Panc1 (cell line): ENCODE data around the gene CNEP1R1. TPM values are rescaled to one million over a fixed set of nuclear protein-coding genes. Genes with fewer than 3 reads are reported as not detected.

Experiments
- ATAC-seq: fragments of 200-7000 bp; cut with Tn5 transposase; 2 replicates; pipeline ENCODE4 v1.9.1; 2020; ENCODE audit warnings: mild to moderate bottlenecking, moderate library complexity
- BruUV-seq: library from RNA; stranded (reverse); fragments of 400-500 nt; replicated peaks from 2 replicates; lab custom pipeline; 2021; lab: Mats Ljungman, UMichigan
- CTCF ChIA-PET: fragments of 300-600 bp; sonication (Branson Sonifier 250); formaldehyde crosslinking; loops from one replicate; lab custom pipeline; 2022; ENCODE audit warnings: antibody characterized with exemption; lab: Charles Lee
- POLR2A ChIA-PET: fragments of 300-600 bp; sonication (Branson Sonifier 250); formaldehyde crosslinking; loops from one replicate; lab custom pipeline; 2022; ENCODE audit warnings: antibody characterized with exemption; lab: Charles Lee
- DNase-seq: peaks from one replicate; pipeline ENCODE4 v3.0.0-alpha.2; 2010; ENCODE audit warnings: low read depth, low spot score
- H3K27ac ChIP-seq: 2 replicates; pipeline ENCODE4 v1.5.1; 2011; ENCODE audit warnings: mild to moderate bottlenecking, low read length, inconsistent platforms
- H3K27me3 ChIP-seq: fragments of 200-500 bp; sonication (Bioruptor generic); 2 replicates; pipeline ENCODE4 v1.6.0; 2014; ENCODE audit warnings: low read length, inconsistent platforms; ENCODE audit not compliant: control insufficient read depth, insufficient read depth
- H3K36me3 ChIP-seq: fragments of 200-500 bp; sonication (Bioruptor generic); 2 replicates; pipeline ENCODE4 v1.5.1; 2014; ENCODE audit warnings: inconsistent platforms, mild to moderate bottlenecking, low read length, moderate library complexity; ENCODE audit not compliant: control insufficient read depth, insufficient read depth
- H3K4me1 ChIP-seq: 2 replicates; pipeline ENCODE4 v1.5.1; 2011; ENCODE audit warnings: inconsistent platforms, mild to moderate bottlenecking, low read length, moderate library complexity; ENCODE audit not compliant: control insufficient read depth, insufficient read depth
- H3K4me3 ChIP-seq, 2 experiments: 2 replicates each; pipeline ENCODE4 v1.5.1; 2011 to 2012; ENCODE audit warnings: low read depth in 2 of 2, low read length in 2 of 2, mild to moderate bottlenecking in 2 of 2, inconsistent platforms in 1 of 2, moderate library complexity in 1 of 2
- H3K9me3 ChIP-seq: fragments of 200-500 bp; sonication (Bioruptor generic); 2 replicates; pipeline ENCODE4 v1.5.1; 2014; ENCODE audit warnings: low read depth, mild to moderate bottlenecking, inconsistent platforms, low read length, moderate library complexity; ENCODE audit not compliant: control insufficient read depth, insufficient read depth
- POLR2AphosphoS5 ChIP-seq: IDR thresholded peaks from 2 replicates; pipeline ENCODE4 v1.6.1; 2012; ENCODE audit warnings: mild to moderate bottlenecking, low read depth, low read length, moderate library complexity
- SIN3A ChIP-seq: IDR thresholded peaks from 2 replicates; pipeline ENCODE4 v1.6.1; 2012; ENCODE audit warnings: low read depth, mild to moderate bottlenecking, low read length, moderate library complexity, borderline replicate concordance; ENCODE audit not compliant: insufficient read depth
- TCF7L2 ChIP-seq: IDR thresholded peaks from 2 replicates; pipeline ENCODE4 v1.6.1; 2011; ENCODE audit warnings: mild to moderate bottlenecking, low read depth, low read length, inconsistent platforms
- in situ Hi-C: cut with HindIII; loops from 2 replicates; pipeline ENCODE4 v1.10.0; 2016; ENCODE audit warnings: low sequenced_read_pairs, low pct_unique_long_range_greater_than_20kb
- intact Hi-C: fragments of 100-400 bp; cut with micrococcal nuclease; formaldehyde crosslinking; loops from one replicate; pipeline ENCODE4 v1.10.0; 2022; ENCODE audit not compliant: unreplicated experiment
- total RNA-seq: library from RNA; stranded (reverse); gene quantifications from one replicate; pipeline ENCODE4 v1.2.1, GENCODE V29; 2021; ENCODE audit not compliant: unreplicated experiment
- TF ChIP-seq, protein P1 (sequence below): fragments of 450-650 bp; IDR thresholded peaks from 2 replicates; pipeline ENCODE4 v1.5.1; 2017; ENCODE audit warnings: mild to moderate bottlenecking
- TF ChIP-seq, protein P2 (sequence below), 2 experiments: IDR thresholded peaks; 2 replicates each; pipeline ENCODE4 v1.6.1; 2011 to 2012; ENCODE audit warnings: low read depth in 2 of 2, control low read depth in 1 of 2, low read length in 1 of 2, mild to moderate bottlenecking in 1 of 2, moderate library complexity in 1 of 2; ENCODE audit not compliant: insufficient read depth in 1 of 2

The CNEP1R1 gene
- total RNA-seq, 1 experiment from 2014 or later, result 22.0 TPM

DNA sequence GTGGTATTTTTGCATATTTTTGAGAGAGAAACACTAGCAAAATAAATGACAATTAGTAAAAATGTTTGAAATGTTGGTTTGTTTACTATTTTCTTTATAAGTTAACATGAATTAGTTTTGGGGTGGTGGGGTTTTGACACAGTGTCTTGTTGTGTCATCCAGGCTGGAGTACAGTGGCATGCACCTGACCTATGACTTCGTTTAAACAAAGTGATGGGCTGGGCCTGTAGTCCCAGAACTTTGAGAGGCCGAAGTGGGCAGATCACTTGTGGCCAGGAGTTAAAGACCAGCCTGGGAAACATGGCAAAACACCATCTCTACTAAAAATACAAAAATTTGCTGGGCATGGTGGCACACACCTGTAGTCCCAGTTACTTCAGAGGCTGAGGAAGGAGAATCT, 22.8 kb downstream of the CNEP1R1 start:
- no peak overlapping the region for H3K27ac ChIP-seq
- BruUV-seq, result no TSS peak
- CTCF ChIA-PET, result no interaction called here
- H3K9me3 ChIP-seq, result no peaks in the 10 kb centered on the region
- TF ChIP-seq, protein P1, sequence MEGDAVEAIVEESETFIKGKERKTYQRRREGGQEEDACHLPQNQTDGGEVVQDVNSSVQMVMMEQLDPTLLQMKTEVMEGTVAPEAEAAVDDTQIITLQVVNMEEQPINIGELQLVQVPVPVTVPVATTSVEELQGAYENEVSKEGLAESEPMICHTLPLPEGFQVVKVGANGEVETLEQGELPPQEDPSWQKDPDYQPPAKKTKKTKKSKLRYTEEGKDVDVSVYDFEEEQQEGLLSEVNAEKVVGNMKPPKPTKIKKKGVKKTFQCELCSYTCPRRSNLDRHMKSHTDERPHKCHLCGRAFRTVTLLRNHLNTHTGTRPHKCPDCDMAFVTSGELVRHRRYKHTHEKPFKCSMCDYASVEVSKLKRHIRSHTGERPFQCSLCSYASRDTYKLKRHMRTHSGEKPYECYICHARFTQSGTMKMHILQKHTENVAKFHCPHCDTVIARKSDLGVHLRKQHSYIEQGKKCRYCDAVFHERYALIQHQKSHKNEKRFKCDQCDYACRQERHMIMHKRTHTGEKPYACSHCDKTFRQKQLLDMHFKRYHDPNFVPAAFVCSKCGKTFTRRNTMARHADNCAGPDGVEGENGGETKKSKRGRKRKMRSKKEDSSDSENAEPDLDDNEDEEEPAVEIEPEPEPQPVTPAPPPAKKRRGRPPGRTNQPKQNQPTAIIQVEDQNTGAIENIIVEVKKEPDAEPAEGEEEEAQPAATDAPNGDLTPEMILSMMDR, result no peak
- TF ChIP-seq SIN3A (no peak), POLR2AphosphoS5 (no peak), TCF7L2 (no peak)
- TF ChIP-seq, protein P2, sequence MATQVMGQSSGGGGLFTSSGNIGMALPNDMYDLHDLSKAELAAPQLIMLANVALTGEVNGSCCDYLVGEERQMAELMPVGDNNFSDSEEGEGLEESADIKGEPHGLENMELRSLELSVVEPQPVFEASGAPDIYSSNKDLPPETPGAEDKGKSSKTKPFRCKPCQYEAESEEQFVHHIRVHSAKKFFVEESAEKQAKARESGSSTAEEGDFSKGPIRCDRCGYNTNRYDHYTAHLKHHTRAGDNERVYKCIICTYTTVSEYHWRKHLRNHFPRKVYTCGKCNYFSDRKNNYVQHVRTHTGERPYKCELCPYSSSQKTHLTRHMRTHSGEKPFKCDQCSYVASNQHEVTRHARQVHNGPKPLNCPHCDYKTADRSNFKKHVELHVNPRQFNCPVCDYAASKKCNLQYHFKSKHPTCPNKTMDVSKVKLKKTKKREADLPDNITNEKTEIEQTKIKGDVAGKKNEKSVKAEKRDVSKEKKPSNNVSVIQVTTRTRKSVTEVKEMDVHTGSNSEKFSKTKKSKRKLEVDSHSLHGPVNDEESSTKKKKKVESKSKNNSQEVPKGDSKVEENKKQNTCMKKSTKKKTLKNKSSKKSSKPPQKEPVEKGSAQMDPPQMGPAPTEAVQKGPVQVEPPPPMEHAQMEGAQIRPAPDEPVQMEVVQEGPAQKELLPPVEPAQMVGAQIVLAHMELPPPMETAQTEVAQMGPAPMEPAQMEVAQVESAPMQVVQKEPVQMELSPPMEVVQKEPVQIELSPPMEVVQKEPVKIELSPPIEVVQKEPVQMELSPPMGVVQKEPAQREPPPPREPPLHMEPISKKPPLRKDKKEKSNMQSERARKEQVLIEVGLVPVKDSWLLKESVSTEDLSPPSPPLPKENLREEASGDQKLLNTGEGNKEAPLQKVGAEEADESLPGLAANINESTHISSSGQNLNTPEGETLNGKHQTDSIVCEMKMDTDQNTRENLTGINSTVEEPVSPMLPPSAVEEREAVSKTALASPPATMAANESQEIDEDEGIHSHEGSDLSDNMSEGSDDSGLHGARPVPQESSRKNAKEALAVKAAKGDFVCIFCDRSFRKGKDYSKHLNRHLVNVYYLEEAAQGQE (IDR thresholded peaks at IDR 0.05; ENCODE audit: insufficient read depth in 1 of 2, low read depth in 2 of 2, low read length in 1 of 2), result no peak
- no peaks in the 10 kb centered on the region for H3K36me3 ChIP-seq
- H3K4me1 ChIP-seq, result no peaks in the 10 kb centered on the region
- in situ Hi-C loops (no loop called here), intact Hi-C loops (no loop called here)
- H3K27me3 ChIP-seq, result no peaks in the 10 kb centered on the region
- no peak overlapping the region for H3K4me3 ChIP-seq
- DNase-seq (no peak), ATAC-seq (no peak)
- POLR2A ChIA-PET, result interaction anchor here (0.7 kb wide), 1 partner anchor 20 kb away, joined by 4 read pairs; no protein-coding TSS in a partner anchor

DNA sequence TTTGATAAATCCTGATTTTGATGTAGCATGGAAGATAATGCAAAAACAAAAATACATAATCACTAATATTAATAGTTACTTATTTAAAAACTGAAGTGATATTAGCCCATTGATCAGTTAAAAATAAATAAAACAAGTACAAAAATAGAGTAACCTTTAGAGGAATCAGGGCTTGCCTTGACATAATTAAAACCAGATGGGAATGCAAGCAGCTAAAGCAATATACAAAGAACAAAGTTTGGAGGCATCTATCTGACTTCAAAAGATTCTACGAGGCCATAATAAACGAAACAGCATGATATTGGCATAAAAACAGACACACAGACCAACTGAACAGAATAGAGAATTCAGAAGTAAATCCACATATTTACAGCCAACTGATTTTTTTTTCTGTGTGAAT, 25.8 kb downstream of the CNEP1R1 start:
- BruUV-seq, result no TSS peak
- DNase-seq (no peak), ATAC-seq (no peak)
- in situ Hi-C loops (no loop called here), intact Hi-C loops (no loop called here)
- H3K36me3 ChIP-seq, result no peaks in the 10 kb centered on the region
- H3K27me3 ChIP-seq, result no peaks in the 10 kb centered on the region
- no peak overlapping the region for H3K27ac ChIP-seq
- no peak for TF ChIP-seq SIN3A
- TF ChIP-seq, protein P2 (IDR thresholded peaks at IDR 0.05; ENCODE audit: insufficient read depth in 1 of 2, low read depth in 2 of 2, low read length in 1 of 2), result no peak
- no peak for TF ChIP-seq TCF7L2
- no peak for TF ChIP-seq POLR2AphosphoS5
- ChIA-PET POLR2A (no interaction called here), CTCF (no interaction called here)
- H3K4me3 ChIP-seq, result no peak overlapping the region
- no peaks in the 10 kb centered on the region for H3K9me3 ChIP-seq
- no peaks in the 10 kb centered on the region for H3K4me1 ChIP-seq
